Inflammatory macrophage treated with lipopolysaccharide for 1 hour (primary cell): ENCODE results near the gene ZNF429.
"Not testable (repeated sequence)": the region's sequence is repeated elsewhere in the genome, so short reads cannot be mapped to it uniquely, and the experiment has no call there.

Experiments used
- DNase-seq, 2 donors: peaks; one replicate each; pipeline ENCODE4 v3.0.0-alpha.2; 2020 to 2022

Gene ZNF429

GRCh38 chr19:21519488-21519887 is 14.1 kb downstream of the ZNF429 start:
- DNase-seq = no peak

- DNase-seq = no peak
Measured at GRCh38 chr19:21532904-21533303, 27.5 kb downstream of the ZNF429 start.

DNA sequence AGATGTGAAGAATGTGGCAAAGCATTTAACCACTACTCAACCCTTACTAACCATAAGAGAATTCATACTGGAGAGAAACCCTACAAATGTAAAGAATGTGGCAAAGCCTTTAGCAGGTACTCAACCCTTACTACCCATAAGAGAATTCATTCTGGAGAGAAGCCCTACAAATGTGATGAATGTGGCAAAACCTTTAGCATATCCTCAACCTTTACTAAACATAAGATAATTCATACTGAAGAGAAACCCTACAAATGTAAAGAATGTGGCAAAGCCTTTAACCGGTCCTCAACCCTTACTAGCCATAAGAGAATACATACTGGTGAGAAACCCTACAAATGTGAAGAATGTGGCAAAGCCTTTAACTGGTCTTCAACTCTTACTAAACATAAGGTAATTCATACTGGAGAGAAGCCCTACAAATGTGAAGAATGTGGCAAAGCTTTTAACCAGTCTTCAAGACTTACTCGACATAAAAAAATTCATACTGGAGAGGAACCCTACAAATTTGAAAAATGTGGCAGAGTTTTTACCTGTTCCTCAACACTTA is 31.4 kb downstream of the ZNF429 start:
- not testable (repeated sequence) for DNase-seq

GRCh38 chr19:21559444-21559843 is 54.0 kb downstream of the ZNF429 start:
- no peak for DNase-seq

DNA sequence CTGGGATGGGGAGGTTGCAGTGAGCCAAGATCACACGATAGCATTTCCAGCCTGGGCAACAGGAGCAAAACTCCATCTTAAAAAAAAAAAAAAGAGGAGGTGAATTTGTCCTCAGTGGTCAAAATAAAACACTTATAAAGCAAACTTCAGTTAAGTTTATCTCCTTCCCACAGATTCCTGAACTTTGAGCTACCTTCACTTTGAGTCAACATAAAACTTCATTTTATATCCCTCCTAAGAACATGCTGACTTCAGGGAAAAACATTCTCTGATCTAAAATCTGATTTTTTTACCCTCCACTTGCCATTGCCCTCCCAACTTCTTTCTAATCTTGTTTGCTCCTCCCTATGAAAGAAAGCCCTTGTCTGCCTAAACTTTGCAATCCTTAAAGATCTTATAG is 59.0 kb downstream of the ZNF429 start:
- no peak for DNase-seq

- peak in 1 of 2 donors; percentile 28 for DNase-seq
Measured at GRCh38 chr19:21566073-21566472, 60.7 kb downstream of the ZNF429 start.

DNA sequence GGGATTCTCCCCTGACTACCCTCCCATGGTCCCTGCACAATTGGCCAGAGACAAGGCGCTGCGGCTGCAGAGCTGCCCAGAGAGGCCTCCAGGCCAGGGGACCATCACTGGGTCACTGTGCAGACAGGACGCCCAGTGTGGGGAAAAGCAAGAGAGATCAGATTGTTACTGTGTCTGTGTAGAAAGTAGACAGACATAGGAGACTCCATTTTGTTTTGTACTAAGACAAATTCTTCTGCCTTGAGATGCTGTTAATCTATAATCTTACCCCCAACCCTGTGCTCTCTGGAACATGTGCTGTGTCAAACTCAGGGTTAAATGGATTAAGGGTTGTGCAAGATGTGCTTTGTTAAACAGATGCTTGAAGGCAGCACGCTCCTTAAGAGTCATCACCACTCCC is 62.4 kb downstream of the ZNF429 start:
- not testable (repeated sequence) for DNase-seq

DNA sequence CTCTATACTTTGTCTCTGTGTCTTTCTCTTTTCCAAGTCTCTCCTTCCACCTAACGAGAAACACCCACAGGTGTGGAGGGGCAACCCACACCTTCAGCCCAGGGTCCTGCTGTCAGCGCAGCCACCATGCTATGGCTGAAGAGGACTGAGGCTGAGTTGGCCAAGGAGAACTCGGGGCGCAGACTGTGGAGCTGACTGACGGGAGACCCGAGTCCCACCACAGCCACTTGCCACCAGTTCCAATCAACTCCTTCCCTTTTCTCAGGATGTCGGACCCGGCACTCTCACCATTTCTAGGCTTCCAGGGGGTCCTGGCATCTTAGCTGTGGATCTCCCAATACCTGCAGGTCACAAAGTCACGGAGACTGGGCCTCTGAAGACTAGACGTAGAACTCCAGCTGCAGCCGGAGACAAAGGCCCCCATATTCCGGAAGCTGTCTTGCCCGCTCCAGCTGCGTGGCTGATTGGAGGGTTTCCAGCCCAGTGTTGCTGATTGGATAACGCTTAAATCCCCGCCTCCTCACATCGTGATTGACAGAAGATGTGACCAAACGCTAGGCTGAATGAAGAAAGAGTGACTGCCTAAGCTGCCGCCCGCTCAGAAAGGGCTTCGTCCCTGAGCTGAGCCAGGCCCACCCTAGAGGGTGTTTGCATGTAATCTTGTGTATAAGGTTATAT is 63.6 kb downstream of the ZNF429 start:
- DNase-seq = peak; percentile 88 to 92

DNA sequence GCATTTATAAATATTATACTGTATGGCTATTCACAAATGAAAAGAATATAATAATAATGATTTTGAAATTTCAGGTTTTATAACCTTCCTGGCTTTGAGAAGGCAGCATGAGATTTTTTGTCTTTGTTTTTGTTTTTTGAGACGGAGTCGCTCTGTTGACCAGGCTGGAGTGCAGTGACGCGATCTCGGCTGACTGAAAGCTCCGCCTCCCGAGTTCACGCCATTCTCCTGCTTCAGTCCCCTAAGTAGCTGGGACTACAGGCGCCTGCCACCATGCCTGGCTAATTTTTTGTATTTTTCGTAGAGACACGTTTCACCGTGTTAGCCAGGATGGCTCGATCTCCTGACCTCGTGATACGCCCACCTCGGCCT is 64.1 kb downstream of the ZNF429 start:
- DNase-seq = peak in 1 of 2 donors; percentile 19

DNA sequence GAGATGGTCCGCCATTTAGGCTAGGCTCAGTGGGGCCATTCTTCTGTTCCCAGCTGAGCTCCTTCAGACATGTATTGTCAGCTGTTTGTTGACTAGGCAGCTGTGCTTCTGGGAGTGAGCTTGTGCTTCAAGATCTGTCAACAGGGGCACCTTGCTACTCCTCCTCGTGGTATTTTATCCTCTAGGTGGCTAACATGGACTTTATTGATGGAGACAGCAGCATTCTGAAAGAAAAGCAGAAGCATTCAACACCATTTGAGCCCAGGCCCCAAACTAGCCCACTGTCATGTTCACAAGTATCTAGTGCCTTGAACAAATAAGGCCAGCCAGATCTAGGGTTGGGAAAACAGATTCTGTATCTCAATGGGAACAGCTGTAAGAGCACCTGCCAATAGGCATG is 65.9 kb downstream of the ZNF429 start:
- no peak for DNase-seq

GRCh38 chr19:21574607-21575006 is 69.2 kb downstream of the ZNF429 start:
- DNase-seq = no peak

DNA sequence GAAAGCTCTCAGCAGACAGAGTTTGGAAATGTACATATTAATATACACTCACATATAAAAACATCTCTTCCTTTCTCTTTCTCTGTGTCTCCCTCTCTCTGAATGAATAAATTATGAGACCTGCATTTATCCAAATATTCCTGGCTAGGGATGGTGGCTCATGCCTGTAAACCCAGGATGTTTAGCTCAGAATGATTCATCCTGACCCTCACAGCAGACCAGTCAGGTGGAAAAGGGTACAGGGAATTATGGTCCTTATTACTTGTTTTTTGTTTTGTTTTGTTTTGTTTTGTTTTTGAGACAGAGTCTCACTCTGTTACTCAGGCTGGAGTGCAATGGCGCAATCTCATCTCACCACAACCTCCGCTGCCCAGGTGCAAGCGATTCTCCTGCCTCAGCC is 71.1 kb downstream of the ZNF429 start:
- no peak for DNase-seq

DNA sequence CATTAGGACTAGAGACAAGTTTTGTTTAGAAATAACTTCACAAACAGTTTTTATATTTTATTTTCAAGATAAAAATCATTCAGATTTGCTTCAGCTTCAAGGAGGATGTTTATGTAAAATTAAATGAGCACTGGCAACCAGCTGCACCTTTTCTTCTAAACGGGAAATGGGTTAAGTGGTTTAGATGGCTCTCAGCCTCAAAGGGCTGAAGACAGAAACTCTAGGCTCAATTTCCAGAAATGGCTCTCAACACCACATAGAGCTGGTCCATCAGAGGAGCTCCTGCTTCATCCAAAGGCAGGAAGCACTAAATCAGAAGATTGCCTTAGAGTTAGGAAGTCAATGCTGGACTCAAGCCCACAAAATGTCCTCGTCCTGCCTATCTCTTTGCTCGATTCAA is 74.7 kb downstream of the ZNF429 start:
- no peak for DNase-seq

DNA sequence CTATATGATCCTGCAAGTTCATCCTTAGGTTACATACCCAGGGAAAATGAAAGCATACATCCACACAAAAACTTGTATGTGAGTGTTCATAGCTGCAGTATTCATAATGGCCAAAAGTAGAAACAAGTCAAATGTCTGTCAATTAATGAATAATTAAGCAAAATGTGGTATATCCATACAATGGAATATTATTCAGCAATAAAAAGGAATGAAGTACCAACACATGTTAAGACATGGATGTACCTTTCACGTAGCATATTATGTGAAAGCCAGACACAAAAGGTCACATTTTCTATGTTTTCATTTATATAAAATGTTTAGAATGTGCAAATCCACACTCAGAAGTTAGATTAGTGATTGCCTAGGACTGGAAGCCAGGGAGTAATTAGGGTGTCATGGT is 75.4 kb downstream of the ZNF429 start:
- no peak for DNase-seq

DNA sequence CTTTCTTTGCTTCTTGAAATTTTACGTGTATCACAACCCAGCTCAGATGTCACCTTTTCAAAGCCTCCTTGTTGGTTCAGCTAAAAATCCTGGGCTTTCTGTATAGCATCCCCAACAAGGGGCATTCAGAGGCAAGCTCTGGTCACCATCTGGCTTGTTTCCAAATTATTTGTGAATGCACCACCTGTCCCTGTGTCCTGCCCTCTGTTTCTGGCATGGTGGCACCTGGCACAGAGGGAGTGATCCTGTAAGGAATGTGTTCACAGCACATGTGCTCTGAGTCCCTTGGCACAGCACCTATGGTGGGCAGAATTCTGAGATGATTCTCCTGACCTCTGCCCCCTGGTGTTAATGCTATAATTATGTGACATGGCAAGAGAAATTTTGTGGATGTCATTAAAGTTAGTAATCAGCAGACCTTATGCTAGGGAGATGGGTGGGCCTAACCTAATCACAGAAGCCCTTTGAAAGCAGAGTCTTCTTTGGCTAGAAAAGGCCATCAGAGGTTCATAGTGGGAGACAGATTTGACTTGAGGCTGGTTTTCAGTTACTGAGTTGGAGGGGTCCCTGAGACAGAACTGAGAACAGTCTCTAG is 76.3 kb downstream of the ZNF429 start:
- no peak for DNase-seq

- no peak for DNase-seq
Measured at GRCh38 chr19:21584537-21584936, 79.1 kb downstream of the ZNF429 start.

DNA sequence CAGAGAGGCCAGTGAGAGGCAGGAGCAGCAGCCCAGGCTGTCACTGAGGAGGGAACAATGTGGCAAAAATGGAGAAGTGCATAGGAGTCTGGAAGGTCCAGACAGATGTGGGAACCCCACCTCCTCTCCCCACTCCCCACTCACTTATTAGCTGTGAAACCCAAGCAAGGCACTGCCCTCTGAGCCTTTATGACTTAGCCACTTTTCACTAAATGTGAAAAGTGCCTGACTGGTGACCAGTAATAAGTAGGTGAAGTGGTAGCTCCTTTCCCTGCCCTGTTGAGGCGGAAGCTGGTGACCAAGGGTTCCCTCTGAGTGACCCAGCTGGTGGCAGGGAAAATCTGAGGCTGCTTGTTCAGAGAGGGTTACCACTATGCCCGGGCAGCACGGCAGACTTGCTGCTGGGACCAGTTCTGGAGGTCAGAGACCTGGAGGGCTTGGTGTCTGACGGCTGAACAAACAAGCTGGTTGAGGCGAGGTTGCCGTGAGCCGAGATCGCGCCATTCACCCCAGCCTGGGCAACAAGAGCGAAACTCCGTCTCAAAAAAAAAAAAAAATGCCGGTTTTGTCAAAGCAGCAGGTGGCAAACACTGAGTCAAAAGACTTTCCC is 80.0 kb downstream of the ZNF429 start:
- no peak for DNase-seq

GRCh38 chr19:21586311-21587116 is 81.1 kb downstream of the ZNF429 start:
- no peak for DNase-seq

DNA sequence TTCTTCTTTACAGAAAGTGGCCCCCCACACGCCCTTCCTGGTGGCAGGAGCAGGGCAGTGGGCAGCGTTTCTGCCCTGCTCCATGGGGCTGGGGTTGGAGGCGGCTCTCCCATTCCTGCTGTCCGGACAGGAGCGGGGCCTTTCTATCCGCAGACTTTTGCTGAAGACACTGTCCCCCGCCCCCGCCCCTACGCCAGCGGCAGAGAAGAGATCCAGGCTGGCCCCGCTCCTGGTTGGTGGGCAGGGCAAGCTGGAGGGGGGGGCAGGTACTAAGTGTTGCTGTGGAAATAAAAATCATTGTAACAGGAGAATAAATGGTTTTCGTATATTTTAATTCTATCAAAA is 81.7 kb downstream of the ZNF429 start:
- no peak for DNase-seq

DNA sequence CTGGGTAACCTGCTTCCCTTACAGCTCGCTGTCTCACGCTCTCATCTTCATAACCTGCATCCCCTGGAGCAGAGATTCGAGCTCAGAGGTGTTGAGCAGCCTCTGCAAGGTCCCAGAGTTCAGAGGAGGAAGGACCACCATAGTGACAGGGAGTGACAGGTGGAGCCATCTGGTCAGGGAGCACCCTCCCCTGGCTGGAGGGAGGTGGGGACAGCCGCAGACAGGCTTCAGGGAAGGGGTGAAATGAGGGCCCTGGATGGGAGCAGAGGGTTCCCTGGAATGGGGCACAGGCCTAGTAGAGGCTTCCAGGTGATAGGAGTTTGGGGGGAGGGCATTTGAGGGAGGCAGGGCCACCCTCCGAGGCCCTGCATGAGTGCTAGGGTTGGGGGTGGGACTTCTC is 82.1 kb downstream of the ZNF429 start:
- no peak for DNase-seq

- DNase-seq = no peak
Measured at GRCh38 chr19:21588065-21588601, 82.7 kb downstream of the ZNF429 start.

DNA sequence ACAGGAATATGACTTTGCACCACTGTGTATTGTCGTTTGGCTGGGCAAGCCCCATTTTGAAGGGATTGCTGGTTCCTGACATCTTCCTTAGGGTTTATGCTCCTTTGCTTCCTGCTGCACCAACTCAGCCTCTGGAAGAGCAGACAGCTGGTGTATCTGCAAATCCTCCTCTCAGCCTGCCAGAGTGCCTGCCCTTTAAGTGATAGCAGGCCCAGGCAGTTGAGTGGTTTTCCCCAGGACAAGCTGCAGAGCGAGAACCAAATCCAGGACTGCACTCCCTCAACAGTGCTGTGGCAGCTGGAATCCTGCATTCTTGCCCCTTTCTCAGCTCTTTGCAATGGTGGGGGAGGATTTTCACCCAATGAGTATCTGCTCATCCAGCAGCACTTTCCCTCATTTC is 85.5 kb downstream of the ZNF429 start:
- no peak for DNase-seq

DNA sequence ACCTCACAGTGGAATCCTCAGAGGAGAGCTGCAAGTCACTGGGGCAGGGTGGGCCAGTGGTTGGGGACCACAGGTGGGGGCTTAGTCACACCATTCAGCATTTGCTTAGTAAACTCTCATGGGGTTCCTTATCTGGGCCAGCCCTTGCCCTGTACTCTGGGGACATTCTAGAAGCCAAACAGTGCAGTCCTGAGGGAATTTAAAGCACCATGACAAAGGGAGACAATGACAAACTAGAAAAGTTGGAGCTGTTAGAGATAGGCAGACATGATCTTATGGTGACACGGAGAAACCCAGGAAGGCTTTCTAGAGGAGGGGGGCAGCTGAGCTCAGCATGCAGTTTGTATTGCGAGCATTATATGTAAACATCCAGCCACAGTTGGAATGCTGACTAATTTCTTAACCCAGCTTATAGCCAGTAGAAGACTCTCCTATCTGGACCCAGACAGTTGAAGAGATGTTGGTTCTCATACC is 87.6 kb downstream of the ZNF429 start:
- no peak for DNase-seq
